Hematopoietic multipotent progenitor cell treated with erythropoietin and hydrocortisone succinate and interleukin-3 and kit ligand, for 17 days (in vitro differentiated cells): ENCODE results near the gene TENM4.

Source experiments
- DNase-seq: peaks from one replicate; pipeline ENCODE4 v3.0.0-alpha.2; 2015; ENCODE audit warnings: low spot score

TENM4 gene

GRCh38 chr11:79294845-79295731 is 145.7 kb downstream of the TENM4 start:
- no peak for DNase-seq

- no peak for DNase-seq
Measured at GRCh38 chr11:79291948-79292347, 148.9 kb downstream of the TENM4 start.

- DNase-seq = no peak
Measured at GRCh38 chr11:79290761-79291160, 150.1 kb downstream of the TENM4 start.

- DNase-seq = no peak
Measured at GRCh38 chr11:79287952-79288351, 152.9 kb downstream of the TENM4 start.

GRCh38 chr11:79285756-79286155 is 155.1 kb downstream of the TENM4 start:
- no peak for DNase-seq

- no peak for DNase-seq
Measured at GRCh38 chr11:79276736-79277325, 164.0 kb downstream of the TENM4 start.

- no peak for DNase-seq
Measured at GRCh38 chr11:79274636-79275331, 166.0 kb downstream of the TENM4 start.

GRCh38 chr11:79273781-79274180 is 167.0 kb downstream of the TENM4 start:
- no peak for DNase-seq

GRCh38 chr11:79269611-79270307 is 171.1 kb downstream of the TENM4 start:
- no peak for DNase-seq

GRCh38 chr11:79266396-79266795 is 174.4 kb downstream of the TENM4 start:
- no peak for DNase-seq

- DNase-seq = no peak
Measured at GRCh38 chr11:79265756-79266322, 175.0 kb downstream of the TENM4 start.

GRCh38 chr11:79264284-79264683 is 176.5 kb downstream of the TENM4 start:
- DNase-seq = no peak

- DNase-seq = no peak
Measured at GRCh38 chr11:79263001-79263400, 177.8 kb downstream of the TENM4 start.

GRCh38 chr11:79262221-79262620 is 178.6 kb downstream of the TENM4 start:
- DNase-seq = no peak

GRCh38 chr11:79261684-79262083 is 179.1 kb downstream of the TENM4 start:
- DNase-seq = no peak

GRCh38 chr11:79259800-79260199 is 181.0 kb downstream of the TENM4 start:
- DNase-seq = no peak

GRCh38 chr11:79258576-79258975 is 182.3 kb downstream of the TENM4 start:
- DNase-seq = no peak

GRCh38 chr11:79255965-79256364 is 184.9 kb downstream of the TENM4 start:
- DNase-seq = no peak

GRCh38 chr11:79253280-79253679 is 187.6 kb downstream of the TENM4 start:
- no peak for DNase-seq

GRCh38 chr11:79249295-79249993 is 191.4 kb downstream of the TENM4 start:
- DNase-seq = no peak

- DNase-seq = no peak
Measured at GRCh38 chr11:79244798-79245197, 196.0 kb downstream of the TENM4 start.
